H9 (cell line): ENCODE measurements around the gene BAG5. TPM values are rescaled to one million over a fixed set of nuclear protein-coding genes. Genes with fewer than 3 reads are reported as not detected.

Experiments used
- DNase-seq: peaks from one replicate; pipeline ENCODE4 v3.0.0-alpha.2; 2017
- H2AFZ ChIP-seq: one replicate; pipeline ENCODE4 v1.6.1; 2013; ENCODE audit warnings: mild to moderate bottlenecking, low read length, control low read depth, moderate library complexity
- H2AK5ac ChIP-seq: 2 replicates; pipeline ENCODE4 v1.6.1; 2013; ENCODE audit warnings: low read length, control low read depth, mixed read lengths; ENCODE audit not compliant: insufficient read length
- H2BK120ac ChIP-seq: one replicate; pipeline ENCODE4 v1.6.1; 2013; ENCODE audit warnings: low read depth, mild to moderate bottlenecking, low read length, control low read depth, inconsistent platforms; ENCODE audit not compliant: poor library complexity, severe bottlenecking
- H2BK12ac ChIP-seq: 2 replicates; pipeline ENCODE4 v1.6.1; 2013; ENCODE audit warnings: low read length, control low read depth, mixed read lengths, low read depth; ENCODE audit not compliant: insufficient read length
- H2BK15ac ChIP-seq: 2 replicates; pipeline ENCODE4 v1.6.1; 2013; ENCODE audit warnings: low read depth, low read length, control low read depth
- H2BK20ac ChIP-seq: one replicate; pipeline ENCODE4 v1.6.1; 2013; ENCODE audit warnings: low read depth, mild to moderate bottlenecking, low read length, control low read depth, inconsistent platforms; ENCODE audit not compliant: poor library complexity, severe bottlenecking
- H2BK5ac ChIP-seq: 2 replicates; pipeline ENCODE4 v1.6.1; 2013; ENCODE audit warnings: low read length, control low read depth, mixed read lengths; ENCODE audit not compliant: insufficient read length
- H3K14ac ChIP-seq: 2 replicates; pipeline ENCODE4 v1.6.1; 2013; ENCODE audit warnings: low read length, control low read depth; ENCODE audit not compliant: insufficient read depth
- H3K18ac ChIP-seq: 2 replicates; pipeline ENCODE4 v1.6.1; 2013; ENCODE audit warnings: low read depth, mild to moderate bottlenecking, mixed read lengths, low read length, control low read depth; ENCODE audit not compliant: insufficient read length
- H3K23ac ChIP-seq: 2 replicates; pipeline ENCODE4 v1.6.1; 2013; ENCODE audit warnings: low read length, control low read depth, mixed read lengths, low read depth; ENCODE audit not compliant: insufficient read length
- H3K23me2 ChIP-seq: 2 replicates; pipeline ENCODE4 v1.6.1; 2013; ENCODE audit warnings: low read depth, mild to moderate bottlenecking, mixed read lengths, low read length, control low read depth; ENCODE audit not compliant: insufficient read length, poor library complexity, severe bottlenecking
- H3K27ac ChIP-seq: 2 replicates; pipeline ENCODE4 v1.5.1; 2013; ENCODE audit warnings: low read length, control low read depth, mixed read lengths, low read depth; ENCODE audit not compliant: insufficient read length
- H3K27me3 ChIP-seq: 2 replicates; pipeline ENCODE4 v1.6.1; 2013; ENCODE audit warnings: low read length, control low read depth, inconsistent platforms; ENCODE audit not compliant: insufficient read depth
- H3K4ac ChIP-seq: 2 replicates; pipeline ENCODE4 v1.6.1; 2013; ENCODE audit warnings: low read depth, mild to moderate bottlenecking, control low read depth, inconsistent platforms, low read length, moderate library complexity
- H3K4me1 ChIP-seq: 2 replicates; pipeline ENCODE4 v1.6.1; 2013; ENCODE audit warnings: low read length, control low read depth, inconsistent platforms; ENCODE audit not compliant: insufficient read depth
- H3K4me2 ChIP-seq: 2 replicates; pipeline ENCODE4 v1.6.1; 2013; ENCODE audit warnings: low read length, control low read depth, mixed read lengths; ENCODE audit not compliant: insufficient read length, insufficient read depth
- H3K56ac ChIP-seq: 2 replicates; pipeline ENCODE4 v1.6.1; 2013; ENCODE audit warnings: low read depth, mild to moderate bottlenecking, mixed read lengths, low read length, control low read depth; ENCODE audit not compliant: insufficient read length
- H3K79me1 ChIP-seq: 2 replicates; pipeline ENCODE4 v1.6.1; 2013; ENCODE audit warnings: low read depth, mild to moderate bottlenecking, moderate library complexity, low read length, control low read depth, inconsistent platforms; ENCODE audit not compliant: insufficient read depth, poor library complexity, severe bottlenecking
- H3K79me2 ChIP-seq: 2 replicates; pipeline ENCODE4 v1.6.1; 2013; ENCODE audit warnings: low read length, control low read depth, inconsistent platforms; ENCODE audit not compliant: insufficient read depth
- H3K9ac ChIP-seq: 2 replicates; pipeline ENCODE4 v1.6.1; 2013; ENCODE audit warnings: low read length, control low read depth, mixed read lengths; ENCODE audit not compliant: insufficient read length; ENCODE audit errors: extremely low read depth
- H3K9me3 ChIP-seq: one replicate; pipeline ENCODE4 v1.6.1; 2013; ENCODE audit warnings: low read depth, low read length, inconsistent platforms; ENCODE audit not compliant: control insufficient read depth
- H3T11ph ChIP-seq: one replicate; pipeline ENCODE4 v1.6.1; 2013; ENCODE audit warnings: mild to moderate bottlenecking, low read length, control low read depth, inconsistent platforms
- H4K20me1 ChIP-seq: one replicate; pipeline ENCODE4 v1.6.1; 2013; ENCODE audit not compliant: control insufficient read depth, insufficient read length, insufficient read depth
- H4K5ac ChIP-seq: 2 replicates; pipeline ENCODE4 v1.6.1; 2013; ENCODE audit warnings: low read depth, mild to moderate bottlenecking, mixed read lengths, low read length, control low read depth; ENCODE audit not compliant: insufficient read length
- H4K8ac ChIP-seq: replicated peaks from 2 replicates; pipeline ENCODE4 v1.6.1; 2013; ENCODE audit warnings: low read length, control low read depth, mixed read lengths, low read depth; ENCODE audit not compliant: insufficient read length
- H4K91ac ChIP-seq: 2 replicates; pipeline ENCODE4 v1.6.1; 2013; ENCODE audit warnings: low read depth, mild to moderate bottlenecking, moderate library complexity, mixed read lengths, low read length, control low read depth; ENCODE audit not compliant: insufficient read length
- H3K27ac Mint-ChIP-seq, 3 experiments: 2 replicates in 2 of 3; 3 replicates in 1 of 3; pipeline ENCODE4 v1.8.0; 2020 to 2021; ENCODE audit warnings: mixed read lengths in 3 of 3, mild to moderate bottlenecking in 1 of 3, moderate library complexity in 1 of 3
- H3K27me3 Mint-ChIP-seq: 2 replicates; pipeline ENCODE4 v1.8.0; 2021; ENCODE audit warnings: low read depth, mild to moderate bottlenecking, moderate library complexity, mixed read lengths
- H3K36me3 Mint-ChIP-seq, 3 experiments: 2 replicates in 2 of 3; 3 replicates in 1 of 3; pipeline ENCODE4 v1.8.0; 2020 to 2021; ENCODE audit warnings: low read depth in 3 of 3, mixed read lengths in 3 of 3; ENCODE audit not compliant: insufficient read depth in 1 of 3
- H3K4me1 Mint-ChIP-seq, 2 experiments: 2 replicates each; pipeline ENCODE4 v1.8.0; 2020; ENCODE audit warnings: mixed read lengths in 2 of 2
- H3K4me3 Mint-ChIP-seq, 2 experiments: 2 replicates in 1 of 2; 3 replicates in 1 of 2; pipeline ENCODE4 v1.8.0; 2020 to 2021; ENCODE audit warnings: mild to moderate bottlenecking in 2 of 2, mixed read lengths in 2 of 2, moderate library complexity in 1 of 2
- H3K9me3 Mint-ChIP-seq, 2 experiments: 2 replicates in 1 of 2; 3 replicates in 1 of 2; pipeline ENCODE4 v1.8.0; 2020; ENCODE audit warnings: mild to moderate bottlenecking in 2 of 2, mixed read lengths in 2 of 2, moderate library complexity in 1 of 2
- WGBS: extraction: QIAGEN DNeasy Blood & Tissue Kit; methylation state at CpG from one replicate; pipeline ENCODE4 v1.1.7; 2013; ENCODE audit warnings: missing lambda C conversion rate, low lambda C conversion rate, mixed read lengths; ENCODE audit not compliant: insufficient read length; ENCODE audit errors: extremely low coverage; 5-methylcytosine and 5-hydroxymethylcytosine counted together
- total RNA-seq: library from RNA; stranded (reverse); gene quantifications from 2 replicates; pipeline ENCODE4 v1.2.1, GENCODE V29; 2021
- TF ChIP-seq, protein P1 (sequence below): fragments of 200-600 bp; sonication (generic); conservative IDR thresholded peaks from 3 replicates; pipeline ENCODE4 v1.8.0; 2021; ENCODE audit warnings: antibody characterized with exemption, mild to moderate bottlenecking

BAG5 gene
- total RNA-seq, 1 experiment from 2014 or later: 38.0 TPM

DNA sequence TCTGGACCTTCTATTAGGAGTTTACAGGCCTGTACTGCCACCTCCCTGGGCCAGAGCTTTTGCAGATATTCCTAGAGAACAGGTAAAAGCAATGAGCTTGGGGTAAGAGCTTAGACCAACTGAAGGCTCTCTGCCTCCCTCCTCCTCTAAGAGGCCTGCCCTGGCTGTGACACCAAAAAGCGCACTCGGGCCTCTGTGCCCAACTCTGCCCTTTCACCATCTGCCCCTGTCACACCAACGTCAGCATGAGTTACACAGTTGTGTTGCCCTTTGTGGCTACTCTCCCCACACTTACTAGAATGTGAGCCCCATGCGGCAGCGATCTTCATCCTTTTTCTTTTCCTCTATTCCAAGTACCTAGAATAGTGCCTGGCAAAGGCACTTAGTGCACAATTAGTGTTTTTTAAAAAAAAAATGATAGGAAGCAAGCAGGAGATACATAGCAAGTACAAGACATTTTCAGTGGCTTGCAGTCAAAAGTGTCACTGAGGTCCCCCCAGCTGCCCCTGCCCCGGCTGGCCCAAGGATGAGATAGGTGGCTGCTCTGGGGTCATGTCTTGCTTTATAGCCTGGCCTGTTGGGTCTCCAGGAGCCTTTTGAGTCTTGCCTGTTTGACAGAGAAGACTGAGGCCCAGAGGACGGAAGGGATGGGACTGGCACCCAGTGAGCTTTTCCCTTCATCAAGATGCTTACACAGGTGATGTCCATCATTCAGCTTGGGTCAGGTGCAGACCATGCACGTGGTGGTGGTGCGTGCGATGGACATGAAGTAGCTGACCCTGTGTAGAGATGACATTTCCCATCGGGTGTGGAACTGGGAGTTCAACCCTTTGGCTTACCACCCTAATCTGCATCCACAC, 52.4 kb downstream of the BAG5 start:
- H3K4me1 Mint-ChIP-seq: peaks cover 0 to 3% of the 10 kb centered on the region in 2 experiments; a peak in 1 of 4 replicates
- peaks cover 8 to 42% (median 26%) of the 10 kb centered on the region in 3 experiments for H3K36me3 Mint-ChIP-seq
- Histone ChIP-seq H2BK12ac (no peak overlapping the region), H4K20me1 (no peaks in the 10 kb centered on the region), H3K14ac (no peak overlapping the region), H2AFZ (no peak overlapping the region), H2AK5ac (no peak overlapping the region), H3K23me2 (no peaks in the 10 kb centered on the region), H3K4me2 (no peak overlapping the region), H3K27me3 (no peaks in the 10 kb centered on the region), H4K5ac (no peak overlapping the region), H3K79me2 (no peaks in the 10 kb centered on the region), H3K56ac (no peak overlapping the region), H3K9me3 (no peaks in the 10 kb centered on the region), H3K27ac (no peak overlapping the region), H2BK15ac (no peak overlapping the region), H4K8ac (no peak overlapping the region), H3T11ph (no peak overlapping the region), H3K18ac (no peak overlapping the region), H2BK20ac (no peak overlapping the region), H2BK120ac (no peak overlapping the region), H3K4me1 (no peaks in the 10 kb centered on the region), H4K91ac (no peak overlapping the region), H3K23ac (no peak overlapping the region), H3K4ac (no peak overlapping the region), H2BK5ac (no peak overlapping the region), H3K79me1 (no peaks in the 10 kb centered on the region), H3K9ac (no peak overlapping the region)
- WGBS: no CpG with 5 or more reads among the region's 11 CpGs
- H3K9me3 Mint-ChIP-seq: no peaks in the 10 kb centered on the region
- H3K4me3 Mint-ChIP-seq: no peak overlapping the region
- no peak for DNase-seq
- no peaks in the 10 kb centered on the region for H3K27me3 Mint-ChIP-seq
- H3K27ac Mint-ChIP-seq: peak overlapping the region in 1 of 3 experiments; percentile 59; a peak in 2 of 7 replicates
- TF ChIP-seq, protein P1, sequence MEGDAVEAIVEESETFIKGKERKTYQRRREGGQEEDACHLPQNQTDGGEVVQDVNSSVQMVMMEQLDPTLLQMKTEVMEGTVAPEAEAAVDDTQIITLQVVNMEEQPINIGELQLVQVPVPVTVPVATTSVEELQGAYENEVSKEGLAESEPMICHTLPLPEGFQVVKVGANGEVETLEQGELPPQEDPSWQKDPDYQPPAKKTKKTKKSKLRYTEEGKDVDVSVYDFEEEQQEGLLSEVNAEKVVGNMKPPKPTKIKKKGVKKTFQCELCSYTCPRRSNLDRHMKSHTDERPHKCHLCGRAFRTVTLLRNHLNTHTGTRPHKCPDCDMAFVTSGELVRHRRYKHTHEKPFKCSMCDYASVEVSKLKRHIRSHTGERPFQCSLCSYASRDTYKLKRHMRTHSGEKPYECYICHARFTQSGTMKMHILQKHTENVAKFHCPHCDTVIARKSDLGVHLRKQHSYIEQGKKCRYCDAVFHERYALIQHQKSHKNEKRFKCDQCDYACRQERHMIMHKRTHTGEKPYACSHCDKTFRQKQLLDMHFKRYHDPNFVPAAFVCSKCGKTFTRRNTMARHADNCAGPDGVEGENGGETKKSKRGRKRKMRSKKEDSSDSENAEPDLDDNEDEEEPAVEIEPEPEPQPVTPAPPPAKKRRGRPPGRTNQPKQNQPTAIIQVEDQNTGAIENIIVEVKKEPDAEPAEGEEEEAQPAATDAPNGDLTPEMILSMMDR: no peak
